Stimulated activated effector memory CD8-positive, alpha-beta T cell treated with anti-CD3 and anti-CD28 coated beads, Interleukin-12 subunit alpha, Interleukin-12 subunit beta, amount 100 ng/mL, for 72 hours (primary cell): ENCODE results near the gene LHX6.

Experiments used
- ATAC-seq: fragments of 150-1000 bp; cut with Tn5 transposase; 2 replicates; pipeline ENCODE4 v1.10.0; 2021
- DNase-seq, 2 donors: peaks; one replicate each; pipeline ENCODE4 v3.0.0; 2021 to 2022; ENCODE audit warnings: low spot score in 2 of 2
- H3K27ac Mint-ChIP-seq: one replicate; pipeline ENCODE4 v1.8.0; 2022; ENCODE audit warnings: mild to moderate bottlenecking, mixed read lengths
- H3K36me3 Mint-ChIP-seq: one replicate; pipeline ENCODE4 v1.8.0; 2022; ENCODE audit warnings: mild to moderate bottlenecking, mixed read lengths
- H3K4me1 Mint-ChIP-seq: one replicate; pipeline ENCODE4 v1.8.0; 2022; ENCODE audit warnings: mixed read lengths
- H3K4me3 Mint-ChIP-seq: one replicate; pipeline ENCODE4 v1.8.0; 2022; ENCODE audit warnings: mild to moderate bottlenecking, mixed read lengths
- H3K9me3 Mint-ChIP-seq: one replicate; pipeline ENCODE4 v1.8.0; 2022; ENCODE audit warnings: mixed read lengths

LHX6 gene

GRCh38 chr9:122228568-122229484 is at the start of gene LHX6:
TSS of gene LHX6 (minus strand) at chr9:122228957. CDS start at chr9:122228740, 217 bp downstream.
- DNase-seq (no peak), ATAC-seq (peak; percentile 57)
- Mint-ChIP-seq H3K9me3 (no peaks in the 10 kb centered on the region), H3K27ac (no peak within 1 kb of the TSS), H3K4me1 (no peaks in the 10 kb centered on the region), H3K36me3 (no peaks in the 10 kb centered on the region), H3K4me3 (no peak within 1 kb of the TSS)

DNA sequence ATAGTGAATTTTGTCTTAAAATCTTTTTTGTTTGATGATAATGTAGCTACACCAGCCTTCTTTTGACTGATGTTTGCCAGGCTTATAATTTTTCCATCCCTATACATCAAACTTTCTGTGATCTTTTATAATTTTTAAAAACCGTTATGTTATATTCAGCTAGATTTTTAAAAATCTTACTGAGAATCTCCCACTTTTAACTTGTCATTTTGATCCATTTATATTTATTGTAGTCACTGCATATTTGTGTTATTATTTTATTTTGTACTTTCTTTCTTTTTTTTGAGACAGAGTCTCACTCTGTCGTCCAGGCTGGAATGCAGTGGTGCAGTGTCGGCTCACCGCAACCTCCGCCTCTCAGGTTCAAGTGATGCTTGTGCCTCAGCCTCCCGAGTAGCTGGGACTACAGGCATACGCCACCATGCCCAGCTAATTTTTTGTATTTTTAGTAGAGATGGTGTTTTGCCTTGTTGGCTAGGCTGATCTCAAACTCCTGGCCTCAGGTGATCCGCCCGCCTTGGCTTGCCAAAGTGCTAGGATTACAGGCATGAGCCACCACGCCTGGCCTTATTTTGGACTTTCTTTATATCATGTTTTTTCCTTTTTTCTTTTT is 48.6 kb upstream of the LHX6 start:
- Mint-ChIP-seq H3K4me1 (peaks cover 10% of the 10 kb centered on the region), H3K9me3 (no peaks in the 10 kb centered on the region), H3K36me3 (peaks cover 89% of the 10 kb centered on the region), H3K4me3 (no peak overlapping the region), H3K27ac (no peak overlapping the region)
- ATAC-seq = no peak
- DNase-seq = no peak

GRCh38 chr9:122276096-122276495 is 47.3 kb upstream of the LHX6 start:
- peaks cover 88% of the 10 kb centered on the region for H3K36me3 Mint-ChIP-seq
- no peak for ATAC-seq
- H3K4me1 Mint-ChIP-seq = peaks cover 10% of the 10 kb centered on the region

GRCh38 chr9:122274055-122274454 is 45.3 kb upstream of the LHX6 start:
- ATAC-seq (no peak), DNase-seq (no peak)
- H3K36me3 Mint-ChIP-seq = peaks cover 77% of the 10 kb centered on the region
- no peak overlapping the region for H3K27ac Mint-ChIP-seq
- H3K4me1 Mint-ChIP-seq = peaks cover 10% of the 10 kb centered on the region
- H3K9me3 Mint-ChIP-seq = no peaks in the 10 kb centered on the region
- no peak overlapping the region for H3K4me3 Mint-ChIP-seq

More at GRCh38 chr9:122276096-122276495, 47.3 kb upstream of the LHX6 start:
- no peaks in the 10 kb centered on the region for H3K9me3 Mint-ChIP-seq
- no peak overlapping the region for H3K27ac Mint-ChIP-seq
- H3K4me3 Mint-ChIP-seq = no peak overlapping the region
- DNase-seq = no peak

DNA sequence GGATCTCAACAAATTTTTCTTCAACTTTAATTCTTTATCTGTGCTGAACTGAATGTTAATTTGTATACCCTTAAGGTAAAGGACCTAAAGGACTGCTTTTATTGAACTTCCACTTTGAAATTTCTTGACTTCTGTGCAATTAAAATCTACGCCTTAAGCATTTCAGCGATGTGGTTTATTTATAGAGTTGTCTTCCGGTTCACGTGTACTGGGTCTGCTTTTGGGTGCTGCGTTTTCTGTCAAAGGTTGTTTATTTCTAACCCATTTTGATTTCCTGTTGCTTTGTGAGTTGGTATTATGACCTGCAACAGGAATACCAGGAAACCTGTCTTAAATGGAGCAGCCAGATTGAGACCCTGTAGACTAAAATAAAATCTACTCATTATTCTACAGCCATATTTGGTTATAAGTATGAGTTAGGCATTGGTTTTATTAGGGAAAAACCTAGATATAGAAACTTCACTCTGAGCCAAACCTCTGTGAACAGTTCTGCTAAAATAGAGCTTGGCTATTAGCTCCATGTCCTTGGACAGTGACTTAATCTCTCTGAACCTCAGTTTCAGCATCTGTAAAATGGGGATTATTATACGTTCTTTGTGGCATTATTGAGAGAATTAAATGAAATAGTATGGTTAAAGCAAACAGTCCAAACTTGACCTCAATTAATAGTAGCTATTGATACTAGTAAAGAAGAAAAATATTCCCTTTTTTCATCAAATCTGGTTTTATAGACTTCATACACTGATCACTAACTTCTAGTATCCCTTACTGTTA is 39.5 kb upstream of the LHX6 start:
- H3K27ac Mint-ChIP-seq = no peak overlapping the region
- no peaks in the 10 kb centered on the region for H3K9me3 Mint-ChIP-seq
- DNase-seq = no peak
- peaks cover 31% of the 10 kb centered on the region for H3K36me3 Mint-ChIP-seq
- no peak overlapping the region for H3K4me3 Mint-ChIP-seq
- no peak for ATAC-seq
- H3K4me1 Mint-ChIP-seq = peaks cover 24% of the 10 kb centered on the region

DNA sequence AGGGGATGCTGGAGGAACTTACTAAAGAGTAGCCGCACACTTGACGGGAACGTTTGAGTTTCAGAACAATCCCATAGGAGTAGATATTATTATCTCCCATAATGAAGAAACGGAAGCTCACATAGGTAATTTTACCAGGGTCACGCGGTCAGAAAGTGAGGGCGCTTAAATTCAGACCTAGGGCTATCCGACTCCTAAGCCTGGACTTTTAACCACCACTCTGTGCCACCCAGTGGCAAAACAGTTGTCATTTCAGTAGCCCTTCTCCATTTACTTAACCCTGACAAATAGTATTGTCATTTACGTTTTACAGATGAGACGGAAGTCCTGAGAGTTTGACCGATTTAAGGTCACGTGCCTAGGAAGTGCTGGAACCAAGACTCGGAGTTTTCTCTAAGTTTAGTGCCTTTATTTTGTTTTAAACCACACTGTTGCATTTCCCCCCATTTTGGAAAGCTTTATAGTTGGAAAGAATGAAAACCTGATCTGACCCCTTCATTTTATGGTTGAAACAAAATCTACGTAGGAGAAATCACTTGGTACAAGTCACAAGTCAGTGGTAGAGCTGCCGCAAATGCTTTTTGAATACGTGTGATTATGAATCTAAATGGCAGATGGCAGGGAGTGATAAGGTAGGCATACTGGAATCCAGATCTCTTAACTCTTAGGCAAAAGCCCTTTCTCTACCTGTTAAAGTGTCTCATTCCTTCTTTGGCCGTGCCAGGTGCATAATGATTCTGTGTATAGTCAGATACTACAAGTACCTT is 36.6 kb upstream of the LHX6 start:
- Mint-ChIP-seq H3K4me1 (peaks cover 52% of the 10 kb centered on the region), H3K36me3 (peaks cover 26% of the 10 kb centered on the region), H3K4me3 (peak overlapping the region; percentile 98), H3K27ac (peak overlapping the region; percentile 100), H3K9me3 (no peaks in the 10 kb centered on the region)
- ATAC-seq (peak; percentile 65), DNase-seq (peak in 1 of 2 donors; percentile 61)

GRCh38 chr9:122264360-122265148 is 35.8 kb upstream of the LHX6 start, which contains the start of the genes MRRF and RBM18:
TSS of gene MRRF (plus strand) at chr9:122264882. CDS start at chr9:122270892, 6,010 bp downstream.
TSS of gene RBM18 (minus strand) at chr9:122264840. CDS start at chr9:122261492, 3,348 bp downstream.
- H3K9me3 Mint-ChIP-seq = no peaks in the 10 kb centered on the region
- H3K4me3 Mint-ChIP-seq = peak within 1 kb of the TSS; percentile 98
- H3K27ac Mint-ChIP-seq = peak within 1 kb of the TSS; percentile 100
- peaks cover 52% of the 10 kb centered on the region for H3K4me1 Mint-ChIP-seq
- ATAC-seq = peak; percentile 93
- peak; percentile 95 for DNase-seq
- H3K36me3 Mint-ChIP-seq = peaks cover 33% of the 10 kb centered on the region

DNA sequence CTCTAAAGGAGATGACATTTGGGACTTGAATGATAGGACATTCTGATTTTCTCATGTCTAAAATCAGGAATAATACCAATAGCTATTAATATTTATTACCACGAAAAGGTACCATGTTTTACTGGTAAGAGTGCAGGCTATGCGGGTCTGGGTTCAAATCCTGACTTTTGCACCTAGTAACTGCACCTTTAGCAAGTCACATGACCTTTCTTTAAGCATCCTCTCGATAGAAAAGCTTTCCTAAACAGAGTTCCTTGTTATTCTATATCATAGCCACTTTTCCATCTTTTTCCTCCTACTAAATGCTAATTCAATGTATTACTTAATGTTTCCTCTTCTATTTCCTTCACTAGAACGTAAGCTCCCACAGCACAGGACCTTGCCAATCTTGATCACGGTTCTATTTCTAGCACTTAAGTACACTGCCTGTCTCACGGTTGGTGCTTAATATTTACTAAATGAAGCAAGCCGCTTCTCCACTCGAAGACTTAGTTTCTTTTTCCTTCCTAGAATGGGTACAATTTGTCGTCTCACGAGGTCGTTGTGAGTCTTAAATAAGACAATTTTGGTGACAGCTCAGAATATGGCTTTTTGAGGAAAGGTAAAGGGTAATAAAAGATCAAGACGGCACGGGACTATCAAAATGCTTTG is 35.1 kb upstream of the LHX6 start:
- ATAC-seq = no peak

DNA sequence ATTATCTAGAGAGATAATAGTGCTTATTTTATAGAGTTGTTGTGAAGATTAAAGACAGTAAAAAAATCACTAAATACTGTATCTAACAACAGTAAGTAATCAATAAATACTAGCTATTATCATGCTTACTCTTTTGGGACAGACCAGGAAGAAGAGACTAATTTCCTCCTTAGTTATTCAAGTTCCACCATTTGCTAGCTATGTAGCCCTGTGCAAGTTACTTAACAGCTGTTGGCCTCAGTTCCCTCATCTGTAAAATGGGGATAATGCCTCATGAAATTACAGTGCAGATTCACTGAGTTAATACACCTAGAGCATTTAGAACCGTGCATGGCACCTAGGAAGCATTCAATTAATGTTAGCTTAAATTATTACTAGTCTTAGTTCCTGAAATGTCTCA is 33.3 kb upstream of the LHX6 start:
- peaks cover 57% of the 10 kb centered on the region for H3K36me3 Mint-ChIP-seq
- H3K4me3 Mint-ChIP-seq = no peak overlapping the region
- no peaks in the 10 kb centered on the region for H3K9me3 Mint-ChIP-seq
- H3K4me1 Mint-ChIP-seq = peaks cover 52% of the 10 kb centered on the region
- H3K27ac Mint-ChIP-seq = no peak overlapping the region
- ATAC-seq (no peak), DNase-seq (no peak)

More for the DNA sequence above, 35.1 kb upstream of the LHX6 start:
- H3K9me3 Mint-ChIP-seq = no peaks in the 10 kb centered on the region
- DNase-seq = peak in 1 of 2 donors; percentile 50
- peak overlapping the region; percentile 98 for H3K4me3 Mint-ChIP-seq
- peaks cover 40% of the 10 kb centered on the region for H3K36me3 Mint-ChIP-seq
- peaks cover 52% of the 10 kb centered on the region for H3K4me1 Mint-ChIP-seq
- H3K27ac Mint-ChIP-seq = peak overlapping the region; percentile 100

DNA sequence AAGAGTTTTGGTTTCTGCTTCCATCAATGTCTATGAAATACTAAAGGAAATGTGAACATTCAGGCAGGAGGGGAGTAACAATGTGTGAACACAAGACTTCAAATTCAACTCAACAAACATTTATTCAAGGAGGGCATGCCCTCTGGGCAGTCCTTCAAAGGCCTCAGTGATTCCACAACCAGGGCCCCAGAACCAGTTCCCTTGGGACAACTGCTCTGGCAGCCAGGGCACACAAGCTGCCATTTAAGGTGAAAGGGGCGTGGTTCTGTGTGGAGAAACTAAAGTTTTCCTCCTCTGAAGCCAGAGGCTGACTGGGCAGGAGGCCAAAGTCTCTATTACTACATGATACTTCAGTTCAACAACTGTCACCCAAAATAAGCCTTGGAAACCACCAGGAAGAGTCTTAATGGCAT is 32.7 kb upstream of the LHX6 start:
- DNase-seq = no peak
- no peaks in the 10 kb centered on the region for H3K9me3 Mint-ChIP-seq
- no peak for ATAC-seq
- peak overlapping the region; percentile 34 for H3K27ac Mint-ChIP-seq
- H3K36me3 Mint-ChIP-seq = peaks cover 63% of the 10 kb centered on the region
- peaks cover 51% of the 10 kb centered on the region for H3K4me1 Mint-ChIP-seq
- H3K4me3 Mint-ChIP-seq = no peak overlapping the region

DNA sequence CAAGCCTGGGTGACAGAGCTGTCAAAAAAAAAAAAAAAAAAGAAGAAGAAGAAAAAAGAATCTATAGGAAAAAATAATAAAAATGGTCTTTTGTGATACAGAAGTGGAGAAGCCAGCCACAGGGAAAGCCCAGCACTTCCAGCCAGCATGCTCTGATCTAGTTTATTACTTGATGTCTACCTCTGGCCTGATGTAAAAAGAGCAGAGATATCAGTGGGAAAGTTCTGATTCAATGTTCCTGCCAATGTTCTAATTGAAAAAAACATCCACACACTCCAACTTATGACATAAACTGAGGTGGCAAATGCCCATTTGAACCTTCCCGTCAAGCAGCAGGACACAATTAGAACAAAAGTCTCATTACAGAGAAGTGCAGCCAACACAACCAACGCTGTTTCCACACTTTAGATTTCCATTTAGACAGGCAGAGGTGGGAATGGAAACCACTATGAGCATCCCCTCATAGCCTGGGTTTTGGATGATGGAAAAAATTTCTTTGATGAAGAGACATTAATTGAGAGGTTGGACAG is 30.2 kb upstream of the LHX6 start:
- H3K4me3 Mint-ChIP-seq = no peak overlapping the region
- peaks cover 63% of the 10 kb centered on the region for H3K36me3 Mint-ChIP-seq
- no peaks in the 10 kb centered on the region for H3K9me3 Mint-ChIP-seq

DNA sequence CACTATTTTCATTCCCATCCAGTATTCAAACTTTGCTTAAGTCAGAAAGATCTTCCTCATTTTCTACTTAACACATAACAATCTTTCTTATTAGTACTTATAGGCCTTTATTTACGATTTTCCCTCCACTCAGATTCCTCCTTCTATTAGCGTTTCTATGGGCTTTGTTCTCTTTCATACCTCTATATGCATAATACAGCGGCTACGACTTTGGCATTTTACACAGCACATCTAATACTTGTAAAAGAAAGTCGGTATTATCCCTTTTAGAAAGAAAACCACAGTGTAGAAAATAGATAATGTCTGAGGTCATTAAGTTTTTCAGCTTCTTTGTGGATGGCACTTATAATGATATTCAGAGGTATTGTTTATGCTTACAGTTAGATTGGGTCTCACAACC is 27.4 kb upstream of the LHX6 start:
- H3K4me1 Mint-ChIP-seq = peaks cover 26% of the 10 kb centered on the region
- H3K36me3 Mint-ChIP-seq = peaks cover 85% of the 10 kb centered on the region
- H3K4me3 Mint-ChIP-seq = no peak overlapping the region
- DNase-seq (no peak), ATAC-seq (no peak)
- H3K27ac Mint-ChIP-seq = no peak overlapping the region
- H3K9me3 Mint-ChIP-seq = no peaks in the 10 kb centered on the region

More for the DNA sequence above, 30.2 kb upstream of the LHX6 start:
- ATAC-seq (no peak), DNase-seq (no peak)
- H3K4me1 Mint-ChIP-seq = peaks cover 39% of the 10 kb centered on the region
- H3K27ac Mint-ChIP-seq = no peak overlapping the region

DNA sequence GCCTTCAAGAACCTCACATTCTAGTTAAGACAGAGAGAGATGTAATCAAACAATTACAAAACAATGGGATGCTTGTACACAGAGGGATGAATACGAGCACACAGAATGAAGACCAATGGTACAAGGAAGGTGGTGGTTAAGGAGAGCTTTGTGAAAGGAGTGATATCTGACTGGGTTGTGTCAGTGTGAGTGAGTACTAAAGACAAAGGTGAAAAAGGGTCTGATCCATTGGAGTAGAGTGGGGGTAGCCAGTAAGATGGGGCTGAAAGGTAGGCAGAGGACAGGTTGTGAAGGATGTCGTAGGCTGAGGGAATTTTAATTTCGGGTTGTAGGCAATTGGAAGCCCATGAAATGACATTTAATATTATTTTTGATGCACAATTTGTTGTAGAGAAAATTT is 26.0 kb upstream of the LHX6 start:
- Mint-ChIP-seq H3K36me3 (peaks cover 86% of the 10 kb centered on the region), H3K4me1 (peaks cover 18% of the 10 kb centered on the region), H3K9me3 (no peaks in the 10 kb centered on the region), H3K4me3 (no peak overlapping the region), H3K27ac (no peak overlapping the region)
- DNase-seq (no peak), ATAC-seq (no peak)
